GM19438 (cell line): ENCODE measurements around the gene ATP5PO.
"Not testable (repeated sequence)": the region's sequence is repeated elsewhere in the genome, so short reads cannot be mapped to it uniquely, and the experiment has no call there.

Experiments
- ATAC-seq: cut with Tn5 transposase; IDR thresholded peaks from one replicate; pipeline ENCODE4 v1.9.1; 2021; ENCODE audit warnings: low read depth; ENCODE audit not compliant: unreplicated experiment

ATP5PO gene

DNA sequence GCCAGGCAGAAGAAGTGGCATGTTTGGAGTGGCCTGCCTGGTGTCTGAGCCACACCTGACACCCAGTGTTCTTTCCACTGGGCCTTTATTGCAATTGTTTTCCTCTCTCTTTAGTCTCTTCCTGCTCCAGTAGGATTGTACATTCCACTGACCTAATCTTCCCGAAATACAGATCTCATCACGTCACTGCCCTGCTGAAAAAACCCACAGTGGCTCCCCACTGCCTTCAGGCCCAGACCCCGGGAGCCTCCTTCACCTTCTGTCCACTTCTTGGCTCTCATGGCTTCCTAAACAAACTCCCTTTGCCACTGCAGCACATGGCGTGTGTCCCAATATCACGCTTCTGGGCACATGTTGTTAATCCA lies 25.3 kb upstream of the ATP5PO start:
- ATAC-seq, result no peak

DNA sequence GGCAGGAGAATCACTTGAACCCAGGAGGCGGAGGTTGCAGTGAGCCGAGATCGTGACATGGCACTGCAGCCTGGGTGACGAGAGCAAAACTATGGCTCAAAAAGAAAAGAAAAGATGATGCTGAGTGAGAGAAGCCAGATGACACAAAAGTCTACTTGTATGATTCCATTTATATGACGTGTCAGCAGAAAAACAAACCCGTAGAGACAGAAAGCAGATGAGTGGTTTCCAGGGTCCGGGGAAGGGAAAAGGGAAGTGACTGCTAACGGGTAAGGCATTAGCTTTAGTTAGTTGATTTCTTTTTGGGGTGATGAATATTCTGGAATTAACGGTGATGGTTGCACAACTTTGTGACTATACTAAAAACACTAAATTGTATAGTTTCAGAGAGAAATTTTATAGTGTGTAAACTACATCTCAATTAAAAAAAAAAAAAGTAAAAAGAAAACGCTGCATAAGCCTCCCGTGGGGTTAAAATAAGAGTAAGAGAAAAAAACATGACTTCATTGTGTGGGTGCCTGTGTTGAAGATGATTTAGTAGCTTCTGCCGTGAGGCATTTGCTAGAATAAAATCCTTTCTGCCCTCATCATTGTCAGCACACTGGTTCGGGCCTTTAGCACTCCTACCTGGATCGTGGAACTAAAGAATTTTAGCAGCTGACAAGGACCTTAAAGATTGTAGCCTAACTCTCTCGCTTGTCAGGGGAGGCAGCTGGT lies 24.7 kb upstream of the ATP5PO start:
- no peak for ATAC-seq

DNA sequence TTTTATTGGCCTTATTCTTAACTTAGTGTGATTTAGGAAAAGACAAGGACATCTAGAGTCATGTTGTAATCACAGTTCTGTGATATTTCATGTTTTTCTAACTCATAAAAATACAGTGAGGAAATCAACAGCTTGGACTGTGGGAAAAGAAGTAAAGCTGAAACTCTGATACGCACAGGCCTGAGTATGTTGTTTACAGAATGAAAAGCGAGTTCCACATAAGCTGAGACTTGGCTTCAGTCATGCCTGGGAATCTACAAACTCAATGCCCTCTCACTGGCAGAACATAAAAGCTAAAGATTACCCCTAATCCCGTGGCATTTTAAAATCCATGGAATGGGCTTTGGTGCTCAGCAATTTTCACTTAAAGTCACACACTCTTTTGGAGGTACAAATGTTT lies 23.6 kb upstream of the ATP5PO start:
- no peak for ATAC-seq

DNA sequence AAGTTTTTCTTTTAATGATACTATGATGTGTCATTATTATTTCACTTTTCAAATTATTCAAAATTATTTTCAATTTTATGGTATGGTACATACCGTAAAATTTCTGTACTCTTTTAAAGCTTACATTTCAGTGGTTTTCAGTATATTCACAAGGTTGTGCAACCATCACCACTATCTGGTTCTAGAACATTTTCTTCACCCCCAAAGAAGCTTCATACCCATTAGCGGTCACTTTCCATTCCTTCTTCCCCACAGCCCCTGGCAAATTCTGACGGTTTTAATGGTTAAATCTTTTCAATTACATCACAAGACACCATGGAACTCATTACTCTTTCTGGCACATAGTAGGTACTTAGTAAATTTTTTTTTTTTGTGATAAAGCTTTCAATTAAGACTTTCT lies 22.8 kb upstream of the ATP5PO start:
- ATAC-seq, result no peak

DNA sequence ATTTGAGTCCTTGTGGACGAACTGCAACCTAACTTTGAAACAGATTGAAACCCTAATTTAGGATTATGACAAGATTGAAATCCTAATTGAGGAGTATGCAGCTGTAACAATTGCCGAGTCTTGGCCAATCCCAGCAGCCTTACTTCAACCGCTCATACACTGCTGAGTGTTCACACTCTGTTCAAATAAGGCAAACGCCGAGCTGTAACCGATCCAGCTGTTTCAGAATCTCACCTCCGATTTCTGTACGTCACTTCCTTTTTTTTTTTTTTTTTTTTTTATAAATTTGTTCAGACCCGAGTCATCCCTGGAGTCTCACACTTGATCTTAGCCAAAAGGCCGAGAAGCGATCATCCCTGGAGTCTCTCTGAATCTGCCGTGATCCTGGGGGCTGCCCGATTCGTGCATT lies 22.3 kb upstream of the ATP5PO start:
- ATAC-seq, result no peak

DNA sequence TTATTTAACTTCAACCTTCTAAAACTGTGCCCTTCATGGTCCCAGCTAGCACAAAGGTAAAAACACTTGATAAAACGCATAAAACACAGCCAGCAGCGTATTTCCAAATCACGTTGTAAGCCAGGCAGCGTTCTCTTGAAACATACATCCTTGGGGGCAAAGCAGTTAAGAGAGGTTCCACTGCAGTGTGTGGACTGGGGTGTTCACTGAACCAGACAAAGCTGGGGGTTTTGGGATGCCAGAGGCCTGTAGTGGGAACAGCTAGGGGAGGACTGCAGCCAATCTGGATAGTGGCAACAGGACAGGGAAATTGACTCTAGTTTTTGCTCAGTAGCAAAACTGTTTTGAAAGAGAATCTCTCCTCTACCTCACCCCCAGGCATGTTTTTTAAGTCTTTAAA lies 21.5 kb upstream of the ATP5PO start:
- ATAC-seq, result no peak

DNA sequence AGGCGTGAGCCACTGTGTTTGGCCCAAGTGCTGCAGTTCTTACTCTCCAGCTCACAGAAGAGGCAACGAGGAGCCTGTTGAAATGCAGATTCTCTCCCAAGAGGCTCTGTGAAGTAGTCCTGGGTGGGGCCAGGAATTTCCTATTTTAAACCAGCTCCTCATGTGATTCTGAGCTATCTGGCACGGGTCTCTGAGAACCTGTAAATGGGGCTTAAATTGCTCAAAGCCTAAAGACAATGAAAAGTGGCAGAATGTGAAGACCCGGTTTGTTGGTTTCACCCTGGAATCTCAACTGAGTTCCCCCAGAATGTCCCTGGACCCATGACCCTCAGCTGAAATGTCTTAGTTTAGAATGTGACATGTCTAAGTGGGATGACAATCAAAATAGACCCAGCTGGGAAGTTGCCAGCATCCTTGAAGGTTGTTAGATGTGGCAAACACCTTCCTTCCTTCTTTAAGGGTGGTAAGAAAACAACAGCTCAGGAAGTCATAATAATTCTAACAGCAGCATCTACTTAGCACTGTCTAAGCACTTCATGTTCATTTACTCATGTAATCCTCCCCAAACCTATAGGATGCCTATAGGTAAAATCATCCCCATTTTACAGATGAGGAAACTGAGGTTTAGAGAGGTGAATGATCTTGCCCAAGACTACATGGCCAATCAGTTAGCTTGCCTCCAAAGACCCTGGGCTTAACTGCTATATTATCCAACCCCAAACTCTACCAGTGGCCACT lies 20.9 kb upstream of the ATP5PO start:
- ATAC-seq, result no peak

DNA sequence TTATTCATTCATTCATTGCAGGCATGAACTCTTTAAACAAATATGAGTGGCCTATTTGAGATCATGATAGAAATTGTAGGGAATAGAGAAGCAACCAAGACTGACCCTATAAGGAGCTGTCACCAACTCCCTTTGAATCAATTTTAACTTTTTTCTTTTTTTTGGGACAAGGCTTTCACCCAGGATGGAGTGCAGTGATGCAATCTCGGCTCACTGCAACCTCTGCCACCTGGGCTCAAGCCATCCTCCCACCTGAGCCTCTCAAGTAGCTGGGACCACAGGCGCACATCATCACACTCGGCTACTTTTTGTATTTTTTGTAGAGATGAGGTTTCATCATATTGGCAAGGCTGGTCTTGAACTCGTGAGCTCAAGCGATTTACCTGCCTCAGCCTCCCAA lies 17.1 kb upstream of the ATP5PO start:
- no peak for ATAC-seq

DNA sequence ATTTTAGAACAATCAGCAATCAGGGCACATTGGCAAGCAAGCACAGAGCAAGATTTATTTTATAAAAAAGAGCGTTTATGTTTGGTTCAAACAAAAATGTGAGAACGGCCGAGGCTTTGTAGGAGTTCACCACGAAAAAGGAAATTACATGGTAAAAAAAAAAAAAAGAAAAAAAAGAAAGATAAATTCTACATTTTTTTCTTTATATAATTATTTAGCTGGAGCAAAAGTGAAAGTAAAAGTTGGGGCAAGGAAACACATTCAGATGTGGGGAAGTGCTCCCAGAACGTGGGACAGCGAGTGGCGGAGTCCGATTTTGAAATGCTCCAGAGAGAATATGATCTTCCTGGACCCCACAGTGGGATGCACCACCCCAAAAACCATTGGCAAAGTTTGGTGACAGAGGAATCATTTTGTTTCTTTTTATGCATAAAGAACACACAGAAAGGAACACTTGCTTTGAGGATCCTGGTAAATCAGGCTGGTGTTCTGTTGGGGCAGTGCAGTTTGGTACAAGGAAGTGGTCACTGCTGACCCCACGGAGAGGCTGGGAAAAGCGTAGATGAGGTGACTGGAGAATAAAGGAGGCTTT lies 16.3 kb upstream of the ATP5PO start:
- ATAC-seq, result no peak

DNA sequence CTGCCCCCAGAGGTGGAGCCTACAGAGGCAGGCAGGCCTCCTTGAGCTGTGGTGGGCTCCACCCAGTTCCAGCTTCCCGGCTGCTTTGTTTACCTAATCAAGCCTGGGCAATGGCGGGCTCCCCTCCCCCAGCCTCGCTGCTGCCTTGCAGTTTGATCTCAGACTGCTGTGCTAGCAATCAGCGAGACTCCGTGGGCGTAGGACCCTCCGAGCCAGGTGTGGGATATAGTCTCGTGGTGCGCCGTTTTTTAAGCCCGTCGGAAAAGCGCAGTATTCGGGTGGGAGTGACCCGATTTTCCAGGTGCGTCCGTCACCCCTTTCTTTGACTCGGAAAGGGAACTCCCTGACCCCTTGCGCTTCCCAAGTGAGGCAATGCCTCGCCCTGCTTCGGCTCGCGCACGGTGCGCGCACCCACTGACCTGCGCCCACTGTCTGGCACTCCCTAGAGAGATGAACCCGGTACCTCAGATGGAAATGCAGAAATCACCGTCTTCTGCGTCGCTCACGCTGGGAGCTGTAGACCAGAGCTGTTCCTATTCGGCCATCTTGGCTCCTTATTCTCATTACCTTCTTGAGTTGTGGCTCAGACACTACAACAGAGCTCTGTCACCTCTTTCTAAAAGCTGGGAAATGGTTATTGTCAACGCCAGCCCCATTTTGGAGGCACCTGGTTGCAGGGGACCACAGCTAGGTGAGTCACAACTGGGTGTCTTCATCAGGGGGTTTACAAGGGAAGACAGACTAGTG lies 15.6 kb upstream of the ATP5PO start:
- not testable (repeated sequence) for ATAC-seq

DNA sequence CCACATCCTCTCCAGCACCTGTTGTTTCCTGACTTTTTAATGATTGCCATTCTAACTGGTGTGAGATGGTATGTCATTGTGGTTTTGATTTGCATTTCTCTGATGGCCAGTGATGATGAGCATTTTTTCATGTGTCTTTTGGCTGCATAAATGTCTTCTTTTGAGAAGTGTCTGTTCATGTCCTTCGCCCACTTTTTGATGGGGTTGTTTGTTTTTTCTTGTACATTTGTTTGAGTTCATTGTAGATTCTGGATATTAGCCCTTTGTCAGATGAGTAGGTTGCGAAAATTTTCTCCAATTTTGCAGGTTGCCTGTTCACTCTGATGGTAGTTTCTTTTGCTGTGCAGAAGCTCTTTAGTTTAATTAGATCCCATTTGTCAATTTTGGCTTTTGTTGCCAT lies 10.6 kb upstream of the ATP5PO start:
- not testable (repeated sequence) for ATAC-seq

DNA sequence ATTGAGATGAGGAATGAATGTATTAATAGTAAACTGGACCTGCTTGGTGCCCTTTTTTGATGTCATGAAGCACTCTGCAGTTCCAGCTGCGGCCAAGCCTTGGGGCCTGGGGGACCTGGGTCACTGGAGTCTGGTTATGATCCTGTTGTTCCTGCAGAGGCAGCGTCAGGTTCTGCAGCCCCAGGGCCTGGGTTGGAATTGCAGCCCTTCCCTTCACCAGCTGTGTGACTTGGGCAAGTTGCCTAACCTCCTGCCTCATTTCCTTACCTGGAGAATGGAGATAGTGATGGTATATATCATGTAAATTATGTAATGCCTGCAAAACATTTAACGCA lies 9.1 kb upstream of the ATP5PO start:
- ATAC-seq, result no peak

DNA sequence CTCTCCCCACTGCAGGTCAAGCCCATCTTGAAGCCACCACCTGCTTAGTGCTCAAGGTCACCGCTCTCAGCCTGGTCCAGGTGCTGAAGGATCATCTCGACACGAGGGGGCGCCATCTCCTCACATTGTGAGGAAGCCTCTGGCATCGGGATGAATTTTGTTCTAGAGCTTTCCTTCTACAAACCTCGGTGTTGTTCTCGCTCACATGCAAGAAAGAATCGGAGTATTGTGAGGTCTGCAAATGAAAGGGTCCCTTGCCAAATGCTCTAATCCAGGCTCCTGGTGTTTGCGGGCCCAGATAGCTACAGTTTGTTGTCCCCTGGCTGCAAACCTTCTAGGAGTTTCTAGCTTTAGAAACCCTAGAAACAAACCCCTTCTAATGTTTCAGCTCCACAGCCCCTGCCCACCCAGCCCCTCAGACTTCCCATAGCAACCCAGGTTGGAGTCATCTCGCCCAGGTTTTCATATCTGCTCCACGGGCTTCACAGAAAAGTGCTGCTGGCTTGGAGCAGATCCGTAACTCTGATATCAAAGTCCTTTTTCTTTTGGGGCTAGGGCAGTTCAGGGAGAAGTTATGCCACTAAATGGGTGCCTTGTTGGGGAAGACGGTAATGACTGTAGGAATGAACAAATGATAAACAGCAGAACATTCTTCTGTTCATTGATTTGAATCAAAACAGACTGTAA lies 8.6 kb upstream of the ATP5PO start:
- peak; percentile 77 for ATAC-seq

DNA sequence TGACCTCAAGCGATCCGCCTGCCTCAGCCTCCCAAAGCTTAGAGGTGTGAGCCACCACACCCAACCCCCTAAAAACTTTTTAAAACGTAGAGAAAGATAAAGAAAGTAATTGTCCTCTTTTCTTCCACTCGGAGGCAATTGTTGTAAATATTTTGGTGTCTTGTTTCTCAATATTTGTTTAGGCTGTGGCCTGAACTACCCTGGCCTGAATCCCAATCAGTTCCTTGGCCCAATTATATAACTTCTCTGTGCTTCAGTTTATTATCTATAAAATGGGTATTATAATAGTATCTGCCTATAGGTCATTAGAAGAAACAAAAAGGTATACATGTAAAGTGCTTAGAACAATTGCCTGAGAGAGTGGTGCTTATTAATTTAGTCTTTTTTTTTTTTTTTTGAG lies 1.8 kb upstream of the ATP5PO start:
- no peak for ATAC-seq

DNA sequence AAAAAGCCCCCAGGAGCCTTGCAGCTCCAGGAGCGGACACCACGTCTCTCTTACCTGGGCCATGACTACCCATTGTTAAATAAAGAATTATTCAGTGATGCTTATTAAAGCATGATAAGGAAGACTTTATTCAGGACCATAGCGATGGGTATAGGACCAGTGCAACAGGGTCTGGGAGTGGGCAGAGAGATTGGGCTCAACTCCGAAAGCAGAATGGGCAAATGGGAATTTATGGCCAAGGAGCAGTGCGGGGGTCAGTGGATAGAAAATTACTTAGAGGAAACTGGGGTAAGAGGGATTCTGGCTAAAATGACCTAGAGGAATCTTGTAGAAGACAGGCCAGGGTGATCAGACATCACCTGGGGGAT lies 580 bp upstream of the ATP5PO start:
- no peak for ATAC-seq

DNA sequence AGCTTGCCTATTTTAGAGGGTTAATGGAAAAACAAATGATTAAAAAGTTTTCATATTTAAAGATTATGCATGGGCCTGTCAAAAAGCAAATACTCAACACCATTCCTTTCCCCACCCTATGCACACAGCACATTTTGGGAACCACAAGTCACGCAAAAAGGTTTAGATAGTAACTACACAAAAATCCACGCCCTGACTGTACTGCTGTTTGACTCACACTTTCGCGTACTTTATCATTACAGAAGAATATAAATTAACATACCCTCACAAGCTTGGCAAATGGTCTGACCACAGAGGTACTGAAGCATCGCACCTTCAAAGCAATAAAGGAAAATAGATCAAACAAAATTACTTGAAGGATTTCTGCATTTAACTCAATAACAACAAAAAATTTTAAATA lies 1.4 kb downstream of the ATP5PO start:
- no peak for ATAC-seq

DNA sequence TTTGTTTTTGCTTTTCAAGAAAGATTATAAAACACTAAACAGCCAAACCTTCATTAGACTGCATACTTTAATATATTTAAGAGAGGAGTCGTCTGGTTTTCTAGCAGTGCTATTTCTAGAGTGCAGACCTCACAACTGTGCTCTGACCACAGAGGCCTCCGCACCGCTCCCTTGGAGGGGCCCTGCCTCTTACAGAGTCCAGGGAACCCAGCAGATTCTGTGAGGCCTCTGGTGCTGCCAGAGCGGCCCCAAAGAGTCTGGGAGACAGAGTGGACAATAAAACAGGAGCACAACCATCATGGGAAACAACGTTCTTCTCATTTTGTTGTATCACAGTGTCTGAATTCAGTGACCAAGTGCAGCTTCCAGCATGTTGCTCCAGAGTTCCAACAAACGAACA lies 5.8 kb downstream of the ATP5PO start:
- no peak for ATAC-seq

DNA sequence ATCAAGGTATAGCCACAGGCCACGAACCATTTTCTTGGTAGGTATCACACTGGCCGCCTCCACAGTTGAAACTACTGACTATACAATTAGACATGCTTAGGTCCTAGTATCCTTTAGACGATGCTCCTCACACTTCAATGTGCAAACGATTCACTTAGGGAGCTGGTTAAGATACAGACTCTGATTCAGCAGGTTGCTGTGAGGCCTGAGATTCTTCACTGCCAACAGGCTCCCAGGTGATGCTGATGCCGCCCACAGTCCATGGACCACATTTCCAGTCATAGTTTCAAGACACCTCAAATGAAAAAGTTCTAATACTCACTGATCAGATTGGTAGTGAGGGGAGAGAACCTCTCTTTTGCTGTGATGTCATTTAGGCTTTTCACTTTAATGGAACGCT lies 6.8 kb downstream of the ATP5PO start:
- ATAC-seq, result no peak

DNA sequence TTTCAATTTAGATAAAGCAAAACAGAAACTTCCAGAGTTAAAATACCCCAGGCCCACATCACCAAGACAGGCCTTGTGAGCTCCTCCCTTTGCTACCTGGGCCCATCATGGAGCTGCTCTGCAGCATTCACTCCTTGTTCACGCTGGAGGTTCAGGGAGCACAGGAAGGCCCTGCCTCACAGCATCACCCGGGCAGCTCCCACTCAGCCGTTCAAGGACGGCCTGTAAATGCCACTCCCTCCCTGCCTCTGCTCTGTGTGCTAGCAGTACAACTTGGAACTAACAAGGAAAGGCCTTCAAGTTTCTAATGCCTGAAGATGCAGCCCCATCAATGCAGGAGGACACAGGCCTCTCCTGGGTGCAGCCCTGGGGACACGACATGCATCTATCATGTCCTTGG lies 11.6 kb downstream of the ATP5PO start:
- no peak for ATAC-seq

DNA sequence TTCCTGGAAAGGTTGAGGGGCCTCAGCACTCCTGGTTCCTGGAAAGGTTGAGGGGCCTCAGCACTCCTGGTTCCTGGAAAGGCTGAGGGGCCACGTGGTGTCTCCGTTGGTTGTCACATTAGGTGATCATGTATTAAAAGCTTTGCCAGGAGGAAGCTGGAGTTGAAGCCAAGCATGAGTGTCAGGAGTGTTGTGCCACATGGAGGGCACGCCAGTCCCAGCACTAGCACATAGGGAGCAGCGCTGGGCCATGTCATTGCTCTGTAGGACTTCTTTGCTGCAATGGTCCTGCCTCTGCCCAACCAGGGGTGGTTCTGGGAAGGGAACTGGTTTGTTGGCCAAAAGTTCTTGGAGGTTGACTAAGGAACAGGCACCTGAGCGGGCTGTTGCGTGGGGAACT lies 13.3 kb downstream of the ATP5PO start:
- no peak for ATAC-seq
